HepG2 (cell line): Measurements from ENCODE around the gene SLC38A3. TPM values are rescaled to one million over a fixed set of nuclear protein-coding genes. Genes with fewer than 3 reads are reported as not detected.

Source experiments
- HOMEZ ChIP-seq: IDR thresholded peaks from 2 replicates; pipeline ENCODE4 v1.6.1; 2016; ENCODE audit warnings: low read depth
- HOXA5 ChIP-seq: sonication (generic); formaldehyde crosslinking; IDR thresholded peaks from 2 replicates; pipeline ENCODE4 v1.4.0; 2020; ENCODE audit warnings: missing genetic modification reagents
- KDM1A ChIP-seq: IDR thresholded peaks from 2 replicates; pipeline ENCODE4 v1.6.1; 2016; ENCODE audit warnings: missing compliant biosample characterization
- MAZ ChIP-seq, 2 experiments: sonication (generic) in 1 of 2; formaldehyde crosslinking in 1 of 2; IDR thresholded peaks; 2 replicates each; pipeline versions ENCODE4 v1.5.0 to v1.6.1; 2012 to 2020; ENCODE audit warnings: low read depth in 2 of 2, mild to moderate bottlenecking in 2 of 2, borderline replicate concordance in 1 of 2, improper control_type of control experiment in 1 of 2, low read length in 1 of 2, missing genetic modification reagents in 1 of 2, moderate library complexity in 1 of 2
- NONO ChIP-seq, 2 experiments: fragments of 450-650 bp in 1 of 2; sonication (generic) in 1 of 2; formaldehyde crosslinking in 1 of 2; IDR thresholded peaks in 1 of 2; conservative IDR thresholded peaks in 1 of 2; 2 replicates each; pipeline versions ENCODE4 v1.6.1 to v1.8.0; 2017 to 2022; ENCODE audit warnings: mild to moderate bottlenecking in 1 of 2, missing genetic modification reagents in 1 of 2, moderate library complexity in 1 of 2
- NRL ChIP-seq: sonication (generic); formaldehyde crosslinking; IDR thresholded peaks from 2 replicates; pipeline ENCODE4 v1.5.0; 2020; ENCODE audit warnings: missing genetic modification reagents, mild to moderate bottlenecking, moderate library complexity, borderline replicate concordance
- POLR2AphosphoS2 ChIP-seq: IDR thresholded peaks from 2 replicates; pipeline ENCODE4 v1.6.1; 2011; ENCODE audit warnings: low read depth, low read length, improper control_type of control experiment
- PREB ChIP-seq: sonication (generic); formaldehyde crosslinking; IDR thresholded peaks from 2 replicates; pipeline ENCODE4 v1.4.0; 2020; ENCODE audit warnings: missing genetic modification reagents
- RAD51 ChIP-seq: fragments of 450-650 bp; IDR thresholded peaks from 2 replicates; pipeline ENCODE4 v1.6.1; 2016; ENCODE audit warnings: borderline replicate concordance
- RNF219 ChIP-seq: sonication (generic); formaldehyde crosslinking; IDR thresholded peaks from 2 replicates; pipeline ENCODE4 v1.5.0; 2020; ENCODE audit warnings: mild to moderate bottlenecking, missing genetic modification reagents
- SMAD3 ChIP-seq: sonication (generic); formaldehyde crosslinking; IDR thresholded peaks from 2 replicates; pipeline ENCODE4 v1.4.0; 2020; ENCODE audit warnings: missing genetic modification reagents
- SMYD3 ChIP-seq: sonication (generic); formaldehyde crosslinking; IDR thresholded peaks from 2 replicates; pipeline ENCODE4 v1.8.1; 2023; ENCODE audit warnings: mild to moderate bottlenecking, missing genetic modification reagents
- SNRNP70 ChIP-seq: fragments of 200-400 bp; formaldehyde crosslinking; IDR thresholded peaks from 2 replicates; pipeline ENCODE4 v1.6.1; 2017; ENCODE audit warnings: mild to moderate bottlenecking, low read depth, low read length, moderate library complexity
- YY1 ChIP-seq: IDR thresholded peaks from 2 replicates; pipeline ENCODE4 v1.6.1; 2011; ENCODE audit warnings: low read length, low read depth, moderate library complexity, mild to moderate bottlenecking; ENCODE audit not compliant: insufficient read depth, insufficient replicate concordance
- ZNF101 ChIP-seq: sonication (generic); formaldehyde crosslinking; IDR thresholded peaks from 2 replicates; pipeline ENCODE4 v1.4.0; 2020; ENCODE audit warnings: mild to moderate bottlenecking, low read depth, missing genetic modification reagents, borderline replicate concordance
- ZNF646 ChIP-seq: sonication (generic); formaldehyde crosslinking; IDR thresholded peaks from 2 replicates; pipeline ENCODE4 v1.9.0; 2021; ENCODE audit warnings: mild to moderate bottlenecking, missing genetic modification reagents
- polyA plus RNA-seq, 8 experiments: library from polyadenylated mRNA; depleted of rRNA in 3 of 8; stranded (reverse) in 7 of 8; unstranded in 1 of 8; fragments of >200 nt; fragmentation: Illumina TruSeq in 4 of 8; extraction: Trizol in 4 of 8; gene quantifications; 2 replicates each; pipeline versions ENCODE4 v1.2.1 to v1.2.3, GENCODE V29; 2011 to 2016; ENCODE audit warnings: low read depth in 4 of 8, missing spikeins in 1 of 8, mixed read lengths in 1 of 8; ENCODE audit not compliant: insufficient read depth in 1 of 8
- total RNA-seq, 5 experiments: library from RNA; depleted of rRNA; stranded (reverse); fragments of >200 nt; fragmentation: Illumina TruSeq; extraction: Trizol; gene quantifications; 2 replicates each; pipeline ENCODE4 v1.2.3, GENCODE V29; 2016; ENCODE audit warnings: low read depth in 1 of 5

SLC38A3 gene
- total and polyA plus RNA-seq, 2 of the 13 experiments (the other 11 are each of a cell fraction or from before 2014, with no cell fraction given), result 29.8 to 164 TPM

- no peak for TF ChIP-seq ZNF646
- TF ChIP-seq KDM1A, result no peak
- no peak for TF ChIP-seq NRL (CRISPR knock-in tag)
- peak; percentile 65; the same call in 1 of the 2 replicates for TF ChIP-seq HOXA5 (CRISPR knock-in tag)
- TF ChIP-seq MAZ (IDR thresholded peaks at IDR 0.05; ENCODE audit: borderline replicate concordance, low read depth, low read length), result peak; percentile 56; the same call in 1 of the 2 replicates
- TF ChIP-seq MAZ (CRISPR knock-in tag; IDR thresholded peaks at IDR 0.05; ENCODE audit: low read depth), result peak; percentile 75; the same call in 1 of the 2 replicates
- no peak for TF ChIP-seq HOMEZ
- TF ChIP-seq ZNF101, result no peak
- TF ChIP-seq RAD51, result no peak
- TF ChIP-seq PREB (CRISPR knock-in tag), result no peak
- TF ChIP-seq SNRNP70, result no peak
- peak; percentile 46 for TF ChIP-seq YY1
- no peak for TF ChIP-seq POLR2AphosphoS2
- no peak for TF ChIP-seq SMAD3 (CRISPR knock-in tag)
- no peak for TF ChIP-seq RNF219
- no peak for TF ChIP-seq SMYD3 (CRISPR knock-in tag)
- no peak for TF ChIP-seq NONO (IDR thresholded peaks at IDR 0.05)
- TF ChIP-seq NONO (CRISPR knock-in tag; conservative IDR thresholded peaks at IDR 0.05), result peak; percentile 65; the same call in 1 of the 2 replicates
These were observed 40.9 kb downstream of the SLC38A3 start (continued) for GRCh38 chr3:50245831-50246516.
